GM20431 (cell line): ENCODE data around the gene SRGAP3.

Source experiments
- in situ Hi-C: fragments of 300-500 bp; cut with MseI, MboI; formaldehyde crosslinking; loops from one replicate; pipeline ENCODE4 v1.15.0; 2020; ENCODE audit warnings: low sequenced_read_pairs; ENCODE audit not compliant: unreplicated experiment

Gene SRGAP3

DNA sequence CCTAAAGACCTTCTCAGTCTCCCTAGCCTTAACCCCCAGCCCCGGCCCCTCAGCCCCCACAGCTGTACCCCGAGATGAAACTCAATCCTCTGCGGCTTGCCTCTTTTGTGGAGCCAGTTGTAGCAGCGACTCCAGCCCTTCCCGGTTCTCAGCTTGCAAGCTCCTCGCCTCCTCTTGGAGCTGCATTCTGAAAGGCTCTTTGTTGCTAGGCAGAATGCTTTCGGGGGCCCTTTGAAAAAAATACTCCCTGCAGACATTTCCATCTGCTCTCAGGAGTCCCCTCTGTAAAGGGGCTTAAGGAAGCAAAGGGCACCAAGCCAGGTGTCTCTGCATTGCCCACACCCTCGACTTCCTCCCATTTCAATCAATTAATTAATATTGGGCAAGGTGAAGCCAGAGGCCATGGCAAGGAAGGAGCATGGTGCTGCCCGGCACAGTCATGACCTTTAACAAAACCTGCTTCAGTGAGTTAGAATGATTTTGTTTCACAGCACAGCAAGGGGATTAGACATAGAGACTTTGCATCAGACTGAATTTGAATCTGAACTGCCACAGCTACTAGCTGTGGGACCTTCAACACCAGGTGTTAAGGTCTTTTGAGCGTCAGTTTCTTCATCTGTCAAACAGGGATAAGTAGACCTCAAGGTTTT is 65.5 kb downstream of the SRGAP3 start:
- in situ Hi-C loops, result no loop called here

DNA sequence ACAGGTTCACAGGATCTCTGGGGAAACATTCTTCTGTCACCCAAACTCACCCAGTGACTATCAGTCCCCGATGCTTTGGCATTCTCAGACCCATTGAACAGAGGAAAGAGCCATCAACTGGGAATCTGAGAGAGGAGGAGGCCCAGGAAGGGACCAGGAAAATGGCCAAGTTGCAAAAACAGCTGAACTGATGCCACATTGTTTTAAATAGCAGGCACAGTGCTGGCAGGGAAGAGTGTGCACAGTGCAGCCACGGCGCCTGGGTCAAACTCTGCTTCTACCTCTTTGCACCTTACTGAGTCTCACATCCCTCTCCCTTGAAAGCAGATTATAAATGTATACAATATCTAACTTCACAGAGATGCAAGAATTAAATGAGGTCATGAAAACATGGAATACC is 66.4 kb downstream of the SRGAP3 start:
- in situ Hi-C loops, result no loop called here

GRCh38 chr3:9180764-9181117 is 68.7 kb downstream of the SRGAP3 start:
- in situ Hi-C loops, result no loop called here

DNA sequence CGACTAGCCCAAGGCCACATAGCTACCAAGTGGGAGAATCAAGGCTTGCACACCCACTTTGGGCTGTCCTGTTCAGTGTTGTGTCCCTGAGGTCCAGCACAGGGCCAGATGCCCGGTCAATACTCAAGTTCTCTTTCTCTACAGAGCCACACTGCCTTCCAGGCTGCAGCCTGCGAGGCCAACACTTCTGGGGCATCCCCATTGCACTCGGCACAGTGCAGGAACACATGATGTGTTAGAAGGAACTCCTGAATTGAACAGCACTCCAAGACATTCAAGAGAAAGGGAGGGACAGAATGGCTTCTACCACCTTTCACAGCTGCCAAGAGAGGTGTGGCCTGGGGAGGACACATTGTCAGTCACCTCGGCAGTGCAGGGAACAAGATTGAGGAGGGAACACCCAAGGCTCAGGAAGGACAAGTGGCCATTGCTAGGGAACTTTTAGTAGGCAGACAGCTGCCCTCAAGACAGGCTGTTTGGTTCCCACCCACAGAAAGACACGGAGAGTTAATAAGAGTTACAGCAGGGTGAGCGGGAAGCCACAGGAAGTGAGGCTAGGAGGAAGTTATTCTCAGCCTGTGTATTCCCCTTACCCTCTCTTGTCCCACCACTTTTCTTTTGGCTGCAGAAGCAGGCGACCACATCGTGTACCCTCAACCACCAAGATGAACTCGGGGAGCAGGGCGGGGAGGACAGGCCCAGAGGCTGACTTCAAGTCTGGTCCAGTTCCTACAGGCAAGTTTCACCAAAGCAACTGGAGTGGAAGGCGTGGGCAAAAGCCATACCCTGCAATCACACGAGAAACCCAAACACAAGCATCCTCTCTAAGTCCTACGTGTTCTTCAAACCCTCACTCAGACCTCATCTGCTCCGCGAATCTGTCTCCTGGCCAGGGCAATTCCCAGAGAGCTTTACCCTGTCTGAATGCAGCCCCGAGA is 69.4 kb downstream of the SRGAP3 start:
- in situ Hi-C loops, result no loop called here

- in situ Hi-C loops, result no loop called here
Observed at GRCh38 chr3:9178697-9179096, 70.7 kb downstream of the SRGAP3 start.

DNA sequence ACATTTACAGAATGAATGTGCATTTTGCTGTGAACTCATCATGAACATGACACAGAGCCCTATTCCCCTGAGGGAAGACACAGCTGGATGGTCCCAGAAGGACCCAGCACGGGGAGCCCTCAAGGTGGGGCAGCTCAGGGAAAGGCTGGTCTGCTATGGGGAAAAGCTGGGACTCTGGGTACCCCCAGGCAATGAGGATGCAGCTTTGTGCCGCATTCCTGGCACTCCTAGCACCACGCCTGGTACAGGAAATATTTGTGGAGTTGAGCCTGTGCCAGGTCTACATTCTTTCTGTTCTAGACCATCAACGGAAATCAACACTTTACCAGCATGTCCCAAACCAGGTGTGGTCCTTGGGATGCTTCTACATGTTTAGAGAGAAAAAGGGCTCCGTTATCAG is 74.0 kb downstream of the SRGAP3 start:
- in situ Hi-C loops, result no loop called here

GRCh38 chr3:9173445-9173844 is 76.0 kb downstream of the SRGAP3 start:
- in situ Hi-C loops, result no loop called here

DNA sequence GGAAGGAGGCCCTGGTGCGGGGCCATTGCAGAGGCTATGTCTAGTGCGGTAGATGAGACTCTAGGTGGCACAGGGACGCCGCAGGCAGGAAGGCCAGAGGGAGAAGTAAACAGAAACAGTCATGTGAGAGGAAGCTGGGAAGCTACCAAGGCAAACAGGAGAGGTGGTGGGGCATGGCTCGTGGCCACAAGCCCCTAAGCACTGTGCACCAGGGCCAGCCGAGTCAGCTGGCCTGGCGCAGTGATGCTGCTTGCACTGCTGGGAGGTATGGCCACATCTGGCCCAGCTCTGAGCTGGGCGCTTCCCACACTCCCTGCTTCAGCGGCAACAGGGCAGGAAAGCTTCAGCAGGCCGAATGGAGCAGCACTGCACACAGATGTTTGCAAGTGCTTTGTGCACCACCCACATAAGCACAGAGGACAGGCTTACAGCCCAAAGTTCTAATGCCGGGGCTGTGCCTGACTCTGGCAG is 76.6 kb downstream of the SRGAP3 start:
- in situ Hi-C loops, result no loop called here

GRCh38 chr3:9170851-9171160 is 78.6 kb downstream of the SRGAP3 start:
- in situ Hi-C loops, result no loop called here

- in situ Hi-C loops, result no loop called here
Observed at GRCh38 chr3:9169956-9170850, 79.2 kb downstream of the SRGAP3 start.

GRCh38 chr3:9169326-9169725 is 80.1 kb downstream of the SRGAP3 start:
- in situ Hi-C loops, result no loop called here

- in situ Hi-C loops, result no loop called here
Observed at GRCh38 chr3:9168241-9168741, 81.2 kb downstream of the SRGAP3 start.

- in situ Hi-C loops, result no loop called here
Observed at GRCh38 chr3:9167222-9167621, 82.2 kb downstream of the SRGAP3 start.

DNA sequence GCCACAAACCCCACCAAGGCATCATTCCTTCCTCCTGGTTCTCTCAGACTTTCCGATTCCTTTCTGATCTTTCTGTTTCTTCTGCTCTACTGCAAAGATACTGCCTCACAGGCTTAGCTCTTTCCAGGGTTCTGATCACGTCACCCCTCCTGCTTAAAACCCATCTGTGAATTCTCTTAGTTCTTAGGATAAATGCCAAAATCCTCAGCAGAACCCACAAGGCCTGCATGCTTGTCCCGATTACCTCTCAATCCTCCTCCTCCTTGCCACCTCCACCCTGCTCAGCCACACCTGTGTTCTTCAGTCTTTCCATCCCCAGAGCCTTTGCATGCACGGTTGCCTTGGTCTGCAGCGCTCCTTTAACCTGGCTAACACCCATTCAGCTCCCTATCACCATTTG is 84.0 kb downstream of the SRGAP3 start:
- in situ Hi-C loops, result no loop called here

DNA sequence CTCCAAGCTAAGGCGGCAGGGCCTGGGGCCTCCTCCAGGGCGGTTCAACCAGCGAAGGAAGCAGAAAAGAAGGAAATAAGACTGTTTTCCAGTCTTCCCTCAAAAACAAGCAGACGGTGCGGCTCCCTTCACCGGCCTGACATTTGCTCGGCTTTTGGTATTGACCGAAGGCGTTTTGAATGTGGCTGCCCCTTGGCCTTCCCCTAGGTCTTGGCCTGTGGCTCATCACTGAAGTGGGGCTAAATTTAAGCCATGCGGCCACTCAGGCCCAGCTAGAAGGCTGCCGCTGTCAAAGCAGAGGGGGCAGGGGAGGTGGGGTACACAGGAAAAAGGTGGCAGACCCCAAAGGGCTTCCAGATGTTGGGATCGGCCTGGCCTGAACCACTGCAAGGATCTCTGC is 86.2 kb downstream of the SRGAP3 start:
- in situ Hi-C loops, result no loop called here

DNA sequence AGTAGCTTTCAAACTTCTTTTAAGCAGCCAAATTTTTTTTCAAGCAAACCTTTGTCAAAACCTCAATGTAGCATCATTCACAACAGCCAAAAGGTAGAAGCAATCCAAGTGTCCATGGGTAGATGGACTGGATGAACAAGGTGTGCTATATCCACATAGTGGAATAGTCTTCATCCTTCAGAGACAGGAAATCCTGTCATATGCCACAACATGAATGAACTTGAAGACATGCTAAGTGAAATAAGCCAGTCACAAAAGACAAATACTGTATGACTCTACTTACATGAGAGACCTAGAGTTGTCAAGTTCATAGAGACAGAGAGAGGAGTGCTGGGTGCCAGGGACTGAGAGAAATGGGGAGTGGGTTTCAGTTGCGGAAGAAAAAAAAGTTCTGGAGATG is 87.6 kb downstream of the SRGAP3 start:
- in situ Hi-C loops, result no loop called here

GRCh38 chr3:9161298-9161697 is 88.1 kb downstream of the SRGAP3 start:
- in situ Hi-C loops, result no loop called here

DNA sequence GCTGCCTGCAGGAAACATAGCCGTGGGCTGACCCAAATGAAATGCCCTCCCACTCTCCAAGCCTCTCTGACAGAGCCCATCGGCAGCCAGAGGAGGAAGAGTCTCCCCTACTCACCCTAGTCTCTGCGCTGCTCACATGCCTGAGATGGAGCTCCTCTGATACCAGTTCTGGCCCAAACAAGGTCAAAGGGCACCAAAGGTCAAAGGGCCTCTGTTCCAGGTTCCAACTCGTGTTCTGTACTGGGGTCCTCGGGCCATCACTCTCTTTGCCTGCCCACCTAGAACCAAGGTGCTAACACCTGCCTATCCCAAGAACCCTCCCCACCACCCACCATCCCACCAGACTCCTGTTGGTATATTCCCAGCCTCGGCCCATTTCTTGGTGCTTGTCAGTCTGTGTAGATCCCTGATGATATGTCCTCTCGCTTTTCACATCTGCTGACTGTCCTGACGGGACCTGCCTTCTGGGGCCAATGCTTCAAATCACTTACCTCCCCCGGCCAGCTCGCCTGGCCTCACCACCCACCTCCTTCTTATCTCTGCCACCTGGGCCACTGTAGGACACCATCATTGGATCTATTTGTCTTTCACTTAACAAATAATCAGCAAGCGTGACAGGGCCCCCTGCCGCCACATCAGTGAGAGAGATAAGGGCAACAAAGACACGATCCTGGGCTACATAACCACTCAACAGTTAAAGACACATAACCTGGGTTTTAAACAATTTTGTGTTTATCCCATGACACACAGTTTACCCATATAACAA is 90.4 kb downstream of the SRGAP3 start:
- in situ Hi-C loops, result no loop called here

DNA sequence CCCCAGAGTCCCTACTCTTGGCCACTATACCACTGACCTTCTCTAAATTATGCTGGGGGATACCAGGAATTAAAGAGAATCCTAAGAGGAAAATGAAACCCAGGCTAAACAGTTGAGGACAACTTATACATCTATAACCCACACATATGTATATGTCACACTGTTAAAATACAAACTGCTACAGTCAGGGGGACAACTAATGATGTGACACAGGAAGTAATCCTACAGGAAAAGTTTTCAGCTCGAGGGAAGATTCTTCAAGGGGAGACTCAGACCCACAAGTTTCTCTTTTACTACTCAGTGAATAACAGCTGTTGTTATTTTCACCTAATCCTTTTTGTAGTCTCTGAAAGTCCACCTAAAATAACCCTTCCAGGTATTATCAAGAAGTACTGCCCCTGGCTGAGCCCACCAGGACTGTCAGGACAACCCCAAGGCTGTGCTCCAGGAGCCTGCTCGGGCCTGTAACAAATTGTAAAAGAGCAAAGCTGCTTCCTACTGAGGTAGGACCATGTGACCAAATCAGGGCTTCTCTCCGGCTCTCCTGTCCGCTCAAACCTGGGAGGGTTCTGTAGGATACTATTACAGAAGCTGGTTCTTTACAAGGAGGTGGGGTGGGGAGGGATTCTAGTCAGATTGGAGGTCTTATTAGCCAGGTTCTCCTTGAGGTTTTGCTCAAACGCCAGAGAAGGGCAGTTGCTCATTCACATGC is 91.6 kb downstream of the SRGAP3 start:
- in situ Hi-C loops, result no loop called here
